Tibial artery (tissue), 4 donors: Measurements from ENCODE around the gene BMPR1B.

Experiments used
- DNase-seq, 2 donors: peaks; one replicate each; pipeline ENCODE4 v3.0.0-alpha.2; 2019
- H3K27ac ChIP-seq, 2 donors: fragments of 200-600 bp; sonication (generic) in 1 of 2; 1 replicate in 1 of 2; 2 replicates in 1 of 2; pipeline ENCODE4 v1.5.1; 2018 to 2019; ENCODE audit warnings: mild to moderate bottlenecking in 1 of 2
- H3K27me3 ChIP-seq, 2 donors: fragments of 200-600 bp; sonication (generic) in 1 of 2; one replicate each; pipeline versions ENCODE4 v1.5.1 to v1.6.0; 2016 to 2019
- H3K36me3 ChIP-seq, 3 donors: fragments of 200-600 bp; sonication (generic) in 2 of 3; one replicate each; pipeline ENCODE4 v1.5.1; 2016 to 2019; ENCODE audit warnings: mild to moderate bottlenecking in 2 of 3
- H3K4me1 ChIP-seq, 4 donors: fragments of 200-600 bp; sonication (generic) in 2 of 4; 1 replicate in 3 of 4; 2 replicates in 1 of 4; pipeline ENCODE4 v1.5.1; 2016 to 2019
- H3K4me3 ChIP-seq, 2 donors: fragments of 200-600 bp; sonication (generic) in 1 of 2; 1 replicate in 1 of 2; 2 replicates in 1 of 2; pipeline ENCODE4 v1.5.1; 2018 to 2019; ENCODE audit warnings: mild to moderate bottlenecking in 2 of 2
- H3K9me3 ChIP-seq, 3 donors: fragments of 200-600 bp; sonication (generic) in 1 of 3; one replicate each; pipeline ENCODE4 v1.5.1; 2016 to 2019
- intact Hi-C: fragments of 100-400 bp; cut with DNase I; formaldehyde crosslinking; loops from one replicate; pipeline ENCODE4 v1.15.0; 2023; ENCODE audit warnings: low total_unique reads
- TF ChIP-seq, protein P1 (sequence below), 2 experiments: fragments of 200-600 bp in 1 of 2; fragments of 450-650 bp in 1 of 2; IDR thresholded peaks; one replicate each; pipeline ENCODE4 v1.5.1; 2017 to 2019; ENCODE audit warnings: antibody characterized with exemption in 2 of 2, mild to moderate bottlenecking in 1 of 2, moderate library complexity in 1 of 2

Gene BMPR1B

DNA sequence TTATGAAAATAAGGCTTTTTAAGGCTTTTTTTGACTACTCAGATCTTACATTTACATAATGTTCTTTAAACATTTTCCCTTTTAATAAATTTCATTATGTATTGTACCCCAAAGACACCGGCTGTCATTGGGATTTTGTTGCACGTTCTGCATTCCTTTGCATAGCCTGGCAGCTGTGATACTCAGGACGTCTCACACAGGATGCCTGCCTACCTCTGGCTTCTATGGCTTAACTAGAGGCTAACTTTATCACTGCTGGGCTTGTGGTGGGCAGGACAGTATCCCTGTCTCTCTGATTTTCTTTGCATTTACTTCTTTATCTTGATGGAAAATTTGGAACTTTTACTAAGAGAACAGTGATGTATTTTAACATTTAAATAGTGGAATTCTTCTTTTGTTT lies 147.8 kb downstream of the BMPR1B start:
- TF ChIP-seq, protein P1, sequence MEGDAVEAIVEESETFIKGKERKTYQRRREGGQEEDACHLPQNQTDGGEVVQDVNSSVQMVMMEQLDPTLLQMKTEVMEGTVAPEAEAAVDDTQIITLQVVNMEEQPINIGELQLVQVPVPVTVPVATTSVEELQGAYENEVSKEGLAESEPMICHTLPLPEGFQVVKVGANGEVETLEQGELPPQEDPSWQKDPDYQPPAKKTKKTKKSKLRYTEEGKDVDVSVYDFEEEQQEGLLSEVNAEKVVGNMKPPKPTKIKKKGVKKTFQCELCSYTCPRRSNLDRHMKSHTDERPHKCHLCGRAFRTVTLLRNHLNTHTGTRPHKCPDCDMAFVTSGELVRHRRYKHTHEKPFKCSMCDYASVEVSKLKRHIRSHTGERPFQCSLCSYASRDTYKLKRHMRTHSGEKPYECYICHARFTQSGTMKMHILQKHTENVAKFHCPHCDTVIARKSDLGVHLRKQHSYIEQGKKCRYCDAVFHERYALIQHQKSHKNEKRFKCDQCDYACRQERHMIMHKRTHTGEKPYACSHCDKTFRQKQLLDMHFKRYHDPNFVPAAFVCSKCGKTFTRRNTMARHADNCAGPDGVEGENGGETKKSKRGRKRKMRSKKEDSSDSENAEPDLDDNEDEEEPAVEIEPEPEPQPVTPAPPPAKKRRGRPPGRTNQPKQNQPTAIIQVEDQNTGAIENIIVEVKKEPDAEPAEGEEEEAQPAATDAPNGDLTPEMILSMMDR (IDR thresholded peaks at IDR 0.05), result no peak
- H3K9me3 ChIP-seq, result no peaks in the 10 kb centered on the region
- H3K36me3 ChIP-seq, result no peaks in the 10 kb centered on the region
- no peaks in the 10 kb centered on the region for H3K27me3 ChIP-seq
- intact Hi-C loops, result no loop called here
- H3K27ac ChIP-seq, result no peak overlapping the region
- H3K4me3 ChIP-seq, result no peak overlapping the region
- H3K4me1 ChIP-seq, result peaks cover 0 to 9% (median 3%) of the 10 kb centered on the region in 4 donors
- no peak for DNase-seq

DNA sequence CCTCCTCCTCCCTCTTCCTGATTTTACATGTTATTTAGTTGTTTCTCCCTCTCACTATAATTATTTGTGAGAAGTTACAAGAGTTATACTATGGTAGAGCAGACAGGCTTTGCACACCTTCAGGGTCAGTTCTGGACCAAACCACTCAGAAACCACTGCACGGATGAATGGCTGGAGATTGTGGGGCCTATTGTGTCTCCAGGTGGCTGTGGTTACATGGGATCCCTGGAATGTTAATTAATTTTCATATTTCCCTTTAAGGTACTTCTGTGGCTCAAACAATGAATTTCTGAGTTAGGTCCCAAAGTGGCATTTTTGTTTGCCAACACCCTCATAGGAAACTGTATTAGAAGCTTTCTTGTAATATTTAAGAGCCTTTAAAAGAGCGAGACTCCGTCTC lies 151.9 kb downstream of the BMPR1B start:
- intact Hi-C loops, result no loop called here
- Histone ChIP-seq H3K9me3 (no peaks in the 10 kb centered on the region), H3K4me3 (no peak overlapping the region), H3K4me1 (no peaks in the 10 kb centered on the region), H3K27ac (no peak overlapping the region), H3K36me3 (no peaks in the 10 kb centered on the region), H3K27me3 (no peaks in the 10 kb centered on the region)
- TF ChIP-seq, protein P1 (IDR thresholded peaks at IDR 0.05), result no peak
- DNase-seq, result no peak

DNA sequence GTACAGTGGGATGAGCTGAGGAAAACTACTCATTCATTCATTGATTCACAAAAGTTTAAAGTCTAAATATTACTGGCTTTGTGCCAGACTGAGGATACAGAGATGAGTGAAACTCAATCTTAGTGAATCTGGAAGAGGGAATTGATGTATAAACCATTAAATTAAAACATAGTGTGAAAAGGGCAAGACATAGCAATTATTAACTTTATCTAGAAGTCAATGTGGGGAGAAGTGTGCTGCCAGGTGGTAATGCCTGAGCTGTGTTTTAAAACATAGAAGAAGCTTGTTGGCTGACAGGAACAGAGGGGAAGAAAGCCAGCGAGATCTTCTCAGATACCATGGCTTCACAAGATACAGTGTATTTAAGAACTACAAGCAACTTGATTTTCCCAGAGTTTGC lies 153.4 kb downstream of the BMPR1B start:
- Histone ChIP-seq H3K4me1 (no peaks in the 10 kb centered on the region), H3K9me3 (peaks cover 0 to 6% (median 1%) of the 10 kb centered on the region in 3 donors), H3K36me3 (no peaks in the 10 kb centered on the region), H3K27ac (no peak overlapping the region), H3K4me3 (no peak overlapping the region), H3K27me3 (no peaks in the 10 kb centered on the region)
- TF ChIP-seq, protein P1 (IDR thresholded peaks at IDR 0.05), result no peak
- DNase-seq, result no peak
- intact Hi-C loops, result no loop called here

DNA sequence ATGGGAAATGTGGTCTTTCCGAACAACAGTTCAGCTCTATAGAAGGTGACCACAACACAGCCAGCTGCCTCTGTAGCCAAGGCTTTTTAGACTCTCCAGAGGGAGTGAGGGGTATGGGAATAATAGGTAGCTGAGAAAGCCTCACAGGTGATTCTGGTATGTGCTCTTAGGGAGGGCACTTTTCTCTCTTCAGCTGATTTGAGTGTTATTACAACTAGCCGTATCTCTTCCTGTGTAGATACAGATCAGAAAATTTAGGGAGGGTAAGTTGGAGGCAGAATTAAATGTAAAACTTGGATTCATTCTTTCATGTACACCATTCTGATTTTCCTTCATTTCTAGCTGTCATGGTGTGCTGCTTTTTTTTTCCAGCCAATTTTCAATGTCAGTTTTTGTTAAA lies 154.9 kb downstream of the BMPR1B start:
- intact Hi-C loops, result no loop called here

DNA sequence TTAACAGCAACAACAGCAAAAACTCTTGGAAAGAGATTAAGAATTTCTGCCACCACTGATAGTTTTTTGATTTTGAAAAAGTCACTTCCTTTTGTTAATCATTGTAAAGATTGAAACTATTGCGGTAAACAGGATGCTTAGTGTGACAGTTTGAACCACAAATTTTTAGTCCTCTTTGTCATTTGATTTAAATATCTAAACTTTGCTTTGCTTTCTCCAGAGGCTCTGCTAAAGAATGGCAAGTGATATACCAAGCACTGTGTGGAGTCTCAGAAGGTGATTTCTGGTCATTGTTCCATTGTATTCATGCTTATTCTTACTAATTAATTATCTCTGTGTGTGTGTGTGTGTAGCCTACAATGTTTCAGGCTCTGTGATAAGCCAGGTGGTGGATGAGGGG lies 155.6 kb downstream of the BMPR1B start:
- H3K36me3 ChIP-seq, result peaks cover 0 to 4% (median 0%) of the 10 kb centered on the region in 3 donors
- no peak overlapping the region for H3K27ac ChIP-seq
- intact Hi-C loops, result no loop called here
- no peaks in the 10 kb centered on the region for H3K4me1 ChIP-seq
- DNase-seq, result no peak
- peaks cover 0 to 17% (median 13%) of the 10 kb centered on the region in 3 donors for H3K9me3 ChIP-seq
- TF ChIP-seq, protein P1 (IDR thresholded peaks at IDR 0.05), result no peak
- H3K4me3 ChIP-seq, result no peak overlapping the region
- H3K27me3 ChIP-seq, result no peaks in the 10 kb centered on the region

More for the DNA sequence above, 154.9 kb downstream of the BMPR1B start:
- DNase-seq, result no peak
- Histone ChIP-seq H3K27me3 (no peaks in the 10 kb centered on the region), H3K36me3 (peaks cover 0 to 4% (median 0%) of the 10 kb centered on the region in 3 donors), H3K4me1 (no peaks in the 10 kb centered on the region), H3K9me3 (peaks cover 0 to 17% (median 13%) of the 10 kb centered on the region in 3 donors), H3K4me3 (no peak overlapping the region), H3K27ac (no peak overlapping the region)
- TF ChIP-seq, protein P1 (IDR thresholded peaks at IDR 0.05), result no peak

DNA sequence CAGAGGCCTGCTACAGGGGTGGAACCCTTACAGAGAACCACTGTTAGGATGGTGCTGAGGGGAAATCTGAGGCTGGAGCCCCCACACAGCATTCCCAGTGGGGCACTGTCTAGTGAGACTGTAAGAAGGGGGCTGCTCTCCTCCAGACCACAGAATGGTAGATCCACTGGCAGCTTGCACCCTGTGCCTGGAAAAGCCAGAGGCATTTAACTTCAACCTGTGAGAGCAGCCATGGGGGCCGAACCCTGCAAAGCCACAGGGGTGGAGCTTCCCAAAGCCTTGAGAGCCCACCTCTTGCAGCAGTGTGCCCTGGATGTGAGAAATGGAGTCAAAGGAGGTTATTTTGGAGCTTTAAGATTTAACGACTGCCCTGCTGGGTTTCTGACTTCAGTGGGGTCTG lies 159.4 kb downstream of the BMPR1B start:
- intact Hi-C loops, result no loop called here
- Histone ChIP-seq H3K4me1 (no peaks in the 10 kb centered on the region), H3K4me3 (no peak overlapping the region), H3K27ac (no peak overlapping the region), H3K9me3 (peaks cover 0 to 17% (median 13%) of the 10 kb centered on the region in 3 donors), H3K27me3 (no peaks in the 10 kb centered on the region), H3K36me3 (peaks cover 0 to 4% (median 0%) of the 10 kb centered on the region in 3 donors)
- no peak for DNase-seq
- TF ChIP-seq, protein P1 (IDR thresholded peaks at IDR 0.05), result no peak
